Esophagus muscularis mucosa (tissue), 3 donors: ENCODE data around the gene PPP1R12B.
"Not testable (repeated sequence)": the region's sequence is repeated elsewhere in the genome, so short reads cannot be mapped to it uniquely, and the experiment has no call there.

Experiments
- CTCF ChIP-seq, 3 experiments: fragments of 200-600 bp in 2 of 3; fragments of 450-650 bp in 1 of 3; sonication (generic) in 2 of 3; IDR thresholded peaks; one replicate each; pipeline ENCODE4 v1.5.1; 2017 to 2019; ENCODE audit warnings: antibody characterized with exemption in 3 of 3, mild to moderate bottlenecking in 2 of 3, moderate library complexity in 1 of 3
- POLR2A ChIP-seq: fragments of 450-650 bp; IDR thresholded peaks from one replicate; pipeline ENCODE4 v1.6.1; 2017; ENCODE audit warnings: antibody characterized with exemption, moderate library complexity, mild to moderate bottlenecking, low read depth
- POLR2AphosphoS5 ChIP-seq, 2 donors: sonication (generic); formaldehyde crosslinking; IDR thresholded peaks; one replicate each; pipeline ENCODE4 v1.6.1; 2017; ENCODE audit warnings: antibody characterized with exemption in 2 of 2

- TF ChIP-seq CTCF (IDR thresholded peaks at IDR 0.05); POLR2AphosphoS5 (IDR thresholded peaks at IDR 0.05); POLR2A: not testable (repeated sequence)
These were observed 275.0 kb downstream of the PPP1R12B start for GRCh38 chr1:202623476-202623875.
